GM06990 (cell line): ENCODE results near the gene STAB1.

Source experiments
- DNase-seq: peaks from one replicate; pipeline ENCODE4 v3.0.0-alpha.2; 2011; ENCODE audit not compliant: insufficient read length; ENCODE audit errors: extremely low read depth
- H3K27me3 ChIP-seq: replicated peaks from 2 replicates; pipeline ENCODE4 v1.6.0; 2011; ENCODE audit warnings: low read length; ENCODE audit not compliant: control insufficient read depth, insufficient read depth
- H3K36me3 ChIP-seq: 2 replicates; pipeline ENCODE4 v1.5.1; 2011; ENCODE audit warnings: low read length; ENCODE audit not compliant: control insufficient read depth, insufficient read depth
- H3K4me3 ChIP-seq: replicated peaks from 2 replicates; pipeline ENCODE4 v1.5.1; 2011; ENCODE audit warnings: low read depth, mild to moderate bottlenecking, control low read depth, low read length
- CTCF ChIP-seq: IDR thresholded peaks from 2 replicates; pipeline ENCODE4 v1.5.1; 2011; ENCODE audit warnings: low read length, control low read depth, mild to moderate bottlenecking, inconsistent platforms; ENCODE audit not compliant: insufficient read depth, poor library complexity, severe bottlenecking

The STAB1 gene

GRCh38 chr3:52502808-52503350 lies 7.7 kb downstream of the STAB1 start:
- no peak overlapping the region for H3K4me3 ChIP-seq
- no peaks in the 10 kb centered on the region for H3K36me3 ChIP-seq
- no peaks in the 10 kb centered on the region; the same call in 1 of the 2 replicates for H3K27me3 ChIP-seq
- no peak for TF ChIP-seq CTCF
- DNase-seq, result no peak

- Histone ChIP-seq H3K36me3 (no peaks in the 10 kb centered on the region), H3K27me3 (no peaks in the 10 kb centered on the region; the same call in 1 of the 2 replicates), H3K4me3 (no peak overlapping the region)
- no peak for DNase-seq
- TF ChIP-seq CTCF, result no peak
These were observed 8.8 kb downstream of the STAB1 start for GRCh38 chr3:52503788-52504424.

GRCh38 chr3:52504977-52505376 lies 9.8 kb downstream of the STAB1 start:
- no peak for TF ChIP-seq CTCF
- Histone ChIP-seq H3K27me3 (no peaks in the 10 kb centered on the region; the same call in 1 of the 2 replicates), H3K4me3 (no peak overlapping the region), H3K36me3 (no peaks in the 10 kb centered on the region)
- no peak for DNase-seq

GRCh38 chr3:52506266-52506966 lies 11.3 kb downstream of the STAB1 start:
- H3K36me3 ChIP-seq, result no peaks in the 10 kb centered on the region
- TF ChIP-seq CTCF, result no peak
- DNase-seq, result no peak
- no peaks in the 10 kb centered on the region; the same call in 1 of the 2 replicates for H3K27me3 ChIP-seq
- no peak overlapping the region for H3K4me3 ChIP-seq

GRCh38 chr3:52507359-52507758 lies 12.2 kb downstream of the STAB1 start:
- H3K27me3 ChIP-seq, result no peaks in the 10 kb centered on the region; the same call in 1 of the 2 replicates
- H3K4me3 ChIP-seq, result no peak overlapping the region
- no peak for DNase-seq
- TF ChIP-seq CTCF, result no peak
- H3K36me3 ChIP-seq, result no peaks in the 10 kb centered on the region
